ENCODE results near the gene ADH4.
"Not testable (repeated sequence)": the region's sequence is repeated elsewhere in the genome, so short reads cannot be mapped to it uniquely, and the experiment has no call there.

DNA sequence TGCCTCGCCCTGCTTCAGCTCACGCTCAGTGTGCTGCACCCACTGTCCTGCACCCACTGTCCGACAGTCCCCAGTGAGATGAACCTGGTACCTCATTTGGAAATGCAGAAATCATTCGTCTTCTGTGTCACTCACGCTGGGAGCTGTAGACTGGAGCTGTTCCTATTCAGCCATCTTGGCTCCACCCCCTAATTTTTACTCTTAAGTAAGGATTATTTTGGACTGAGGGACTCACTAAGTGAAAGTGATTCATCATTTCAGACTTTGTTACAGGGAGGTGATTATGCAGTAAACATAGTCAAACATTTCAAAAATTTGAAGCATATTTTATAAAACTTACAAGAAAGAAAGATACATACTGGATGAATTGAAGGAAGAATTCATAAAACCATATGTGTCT lies 44.3 kb downstream of the ADH4 start:
- TF ChIP-seq, protein P1, sequence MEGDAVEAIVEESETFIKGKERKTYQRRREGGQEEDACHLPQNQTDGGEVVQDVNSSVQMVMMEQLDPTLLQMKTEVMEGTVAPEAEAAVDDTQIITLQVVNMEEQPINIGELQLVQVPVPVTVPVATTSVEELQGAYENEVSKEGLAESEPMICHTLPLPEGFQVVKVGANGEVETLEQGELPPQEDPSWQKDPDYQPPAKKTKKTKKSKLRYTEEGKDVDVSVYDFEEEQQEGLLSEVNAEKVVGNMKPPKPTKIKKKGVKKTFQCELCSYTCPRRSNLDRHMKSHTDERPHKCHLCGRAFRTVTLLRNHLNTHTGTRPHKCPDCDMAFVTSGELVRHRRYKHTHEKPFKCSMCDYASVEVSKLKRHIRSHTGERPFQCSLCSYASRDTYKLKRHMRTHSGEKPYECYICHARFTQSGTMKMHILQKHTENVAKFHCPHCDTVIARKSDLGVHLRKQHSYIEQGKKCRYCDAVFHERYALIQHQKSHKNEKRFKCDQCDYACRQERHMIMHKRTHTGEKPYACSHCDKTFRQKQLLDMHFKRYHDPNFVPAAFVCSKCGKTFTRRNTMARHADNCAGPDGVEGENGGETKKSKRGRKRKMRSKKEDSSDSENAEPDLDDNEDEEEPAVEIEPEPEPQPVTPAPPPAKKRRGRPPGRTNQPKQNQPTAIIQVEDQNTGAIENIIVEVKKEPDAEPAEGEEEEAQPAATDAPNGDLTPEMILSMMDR (IDR thresholded peaks at IDR 0.05; ENCODE audit: low read length): not testable (repeated sequence)
- not testable (repeated sequence) for TF ChIP-seq EZH2 (optimal IDR thresholded peaks at IDR 0.05; ENCODE audit: low read depth, low read length)

All from MM.1S (cell line).